Gastroesophageal sphincter (tissue), 4 donors: ENCODE measurements around the gene CCDC32. TPM values are rescaled to one million over a fixed set of nuclear protein-coding genes. Genes with fewer than 3 reads are reported as not detected.
"Not testable (repeated sequence)": the region's sequence is repeated elsewhere in the genome, so short reads cannot be mapped to it uniquely, and the experiment has no call there.

Experiments used
- ATAC-seq: fragments of 150-250 bp; one replicate; pipeline ENCODE4 v1.9.1; 2016; ENCODE audit warnings: mild to moderate bottlenecking, moderate library complexity
- H3K27ac ChIP-seq, 4 donors: fragments of 200-600 bp; sonication (generic) in 3 of 4; 1 replicate in 3 of 4; 2 replicates in 1 of 4; pipeline ENCODE4 v1.5.1; 2016 to 2019
- H3K27me3 ChIP-seq: fragments of 200-600 bp; sonication (generic); one replicate; pipeline ENCODE4 v1.5.1; 2019
- H3K36me3 ChIP-seq, 2 donors: fragments of 200-600 bp; sonication (generic); one replicate each; pipeline ENCODE4 v1.5.1; 2019; ENCODE audit warnings: control low read depth in 1 of 2
- H3K4me1 ChIP-seq, 3 donors: fragments of 200-600 bp; sonication (generic); 1 replicate in 2 of 3; 2 replicates in 1 of 3; pipeline ENCODE4 v1.5.1; 2016 to 2019; ENCODE audit warnings: control low read depth in 2 of 3
- H3K4me3 ChIP-seq, 2 donors: fragments of 200-600 bp; sonication (generic); one replicate each; pipeline ENCODE4 v1.5.1; 2019; ENCODE audit warnings: mild to moderate bottlenecking in 1 of 2, moderate library complexity in 1 of 2
- H3K9me3 ChIP-seq, 3 donors: fragments of 200-600 bp; sonication (generic); one replicate each; pipeline ENCODE4 v1.5.1; 2017 to 2019; ENCODE audit warnings: control low read depth in 2 of 3
- EP300 ChIP-seq: sonication (generic); formaldehyde crosslinking; IDR thresholded peaks from one replicate; pipeline ENCODE4 v1.6.1; 2017; ENCODE audit warnings: antibody characterized with exemption, mild to moderate bottlenecking
- POLR2A ChIP-seq, 2 donors: fragments of 450-650 bp; IDR thresholded peaks; one replicate each; pipeline ENCODE4 v1.6.1; 2017; ENCODE audit warnings: antibody characterized with exemption in 2 of 2, mild to moderate bottlenecking in 2 of 2, moderate library complexity in 1 of 2
- POLR2AphosphoS5 ChIP-seq: sonication (generic); formaldehyde crosslinking; IDR thresholded peaks from one replicate; pipeline ENCODE4 v1.6.1; 2017; ENCODE audit warnings: antibody characterized with exemption
- WGBS, 2 donors: methylation state at CpG; one replicate each; pipeline ENCODE4 v1.1.5; 2018; ENCODE audit warnings: low coverage in 1 of 2; 5-methylcytosine and 5-hydroxymethylcytosine counted together
- total RNA-seq, 4 donors: library from RNA; depleted of rRNA; stranded (reverse); fragments of >200 nt; gene quantifications; one replicate each; pipeline ENCODE4 v1.1.0, GENCODE V29; 2016
- TF ChIP-seq, protein P1 (sequence below), 4 experiments: fragments of 200-600 bp in 2 of 4; fragments of 450-650 bp in 2 of 4; sonication (generic) in 1 of 4; IDR thresholded peaks; one replicate each; pipeline ENCODE4 v1.5.1; 2017 to 2019; ENCODE audit warnings: antibody characterized with exemption in 4 of 4, mild to moderate bottlenecking in 2 of 4, moderate library complexity in 2 of 4

Gene CCDC32
- total RNA-seq, 4 donors from 2014 or later = 16.2 to 45.8 (median 34.0) TPM

- Histone ChIP-seq H3K36me3 (peaks cover 0 to 21% of the 10 kb centered on the region in 2 donors), H3K4me1 (no peaks in the 10 kb centered on the region), H3K27ac (no peak overlapping the region), H3K9me3 (no peaks in the 10 kb centered on the region), H3K4me3 (no peak overlapping the region), H3K27me3 (no peaks in the 10 kb centered on the region)
- TF ChIP-seq POLR2AphosphoS5 (no peak), EP300 (no peak), POLR2A (IDR thresholded peaks at IDR 0.05) (no peak)
- TF ChIP-seq, protein P1, sequence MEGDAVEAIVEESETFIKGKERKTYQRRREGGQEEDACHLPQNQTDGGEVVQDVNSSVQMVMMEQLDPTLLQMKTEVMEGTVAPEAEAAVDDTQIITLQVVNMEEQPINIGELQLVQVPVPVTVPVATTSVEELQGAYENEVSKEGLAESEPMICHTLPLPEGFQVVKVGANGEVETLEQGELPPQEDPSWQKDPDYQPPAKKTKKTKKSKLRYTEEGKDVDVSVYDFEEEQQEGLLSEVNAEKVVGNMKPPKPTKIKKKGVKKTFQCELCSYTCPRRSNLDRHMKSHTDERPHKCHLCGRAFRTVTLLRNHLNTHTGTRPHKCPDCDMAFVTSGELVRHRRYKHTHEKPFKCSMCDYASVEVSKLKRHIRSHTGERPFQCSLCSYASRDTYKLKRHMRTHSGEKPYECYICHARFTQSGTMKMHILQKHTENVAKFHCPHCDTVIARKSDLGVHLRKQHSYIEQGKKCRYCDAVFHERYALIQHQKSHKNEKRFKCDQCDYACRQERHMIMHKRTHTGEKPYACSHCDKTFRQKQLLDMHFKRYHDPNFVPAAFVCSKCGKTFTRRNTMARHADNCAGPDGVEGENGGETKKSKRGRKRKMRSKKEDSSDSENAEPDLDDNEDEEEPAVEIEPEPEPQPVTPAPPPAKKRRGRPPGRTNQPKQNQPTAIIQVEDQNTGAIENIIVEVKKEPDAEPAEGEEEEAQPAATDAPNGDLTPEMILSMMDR (IDR thresholded peaks at IDR 0.05) = no peak
- WGBS, 2 donors = 64 to 66% methylated on average over 3 to 4 of the region's 4 CpGs
- no peak for ATAC-seq
Observed at GRCh38 chr15:40578892-40579291, 14.1 kb upstream of the CCDC32 start.

DNA sequence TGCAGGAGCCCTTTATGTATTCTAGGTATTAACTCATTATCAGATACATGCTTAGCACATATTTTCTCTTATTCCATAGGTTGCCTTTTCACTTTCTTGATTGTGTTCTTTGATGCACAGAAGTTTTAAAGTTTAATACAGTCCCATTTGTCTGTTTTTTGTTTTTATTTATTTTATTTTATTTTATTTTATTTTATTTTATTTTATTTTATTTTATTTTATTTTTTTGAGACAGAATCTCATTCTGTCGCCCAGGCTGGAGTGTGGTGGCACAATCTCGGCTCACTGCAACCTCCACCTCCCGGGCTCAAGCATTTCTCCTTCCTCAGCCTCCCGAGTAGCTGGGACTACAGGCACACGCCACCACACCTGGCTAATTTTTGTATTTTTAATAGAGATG lies 12.1 kb upstream of the CCDC32 start:
- not testable (repeated sequence) for H3K27ac ChIP-seq, H3K4me1 ChIP-seq, H3K4me3 ChIP-seq, ATAC-seq, H3K27me3 ChIP-seq, H3K9me3 ChIP-seq
- H3K36me3 ChIP-seq = peaks cover 0 to 41% of the 10 kb centered on the region in 2 donors
- WGBS, 2 donors = no CpG with 5 or more reads among the region's 5 CpGs

GRCh38 chr15:40575113-40575512 lies 10.3 kb upstream of the CCDC32 start:
- no peak overlapping the region for H3K4me3 ChIP-seq
- H3K4me1 ChIP-seq = peaks cover 0 to 22% (median 6%) of the 10 kb centered on the region in 3 donors
- no peaks in the 10 kb centered on the region for H3K9me3 ChIP-seq
- no peak for ATAC-seq
- no peaks in the 10 kb centered on the region for H3K27me3 ChIP-seq
- peaks cover 0 to 46% of the 10 kb centered on the region in 2 donors for H3K36me3 ChIP-seq
- no peak overlapping the region for H3K27ac ChIP-seq
- TF ChIP-seq EP300 (no peak), POLR2AphosphoS5 (no peak), POLR2A (IDR thresholded peaks at IDR 0.05) (no peak)
- TF ChIP-seq, protein P1 (IDR thresholded peaks at IDR 0.05) = no peak

DNA sequence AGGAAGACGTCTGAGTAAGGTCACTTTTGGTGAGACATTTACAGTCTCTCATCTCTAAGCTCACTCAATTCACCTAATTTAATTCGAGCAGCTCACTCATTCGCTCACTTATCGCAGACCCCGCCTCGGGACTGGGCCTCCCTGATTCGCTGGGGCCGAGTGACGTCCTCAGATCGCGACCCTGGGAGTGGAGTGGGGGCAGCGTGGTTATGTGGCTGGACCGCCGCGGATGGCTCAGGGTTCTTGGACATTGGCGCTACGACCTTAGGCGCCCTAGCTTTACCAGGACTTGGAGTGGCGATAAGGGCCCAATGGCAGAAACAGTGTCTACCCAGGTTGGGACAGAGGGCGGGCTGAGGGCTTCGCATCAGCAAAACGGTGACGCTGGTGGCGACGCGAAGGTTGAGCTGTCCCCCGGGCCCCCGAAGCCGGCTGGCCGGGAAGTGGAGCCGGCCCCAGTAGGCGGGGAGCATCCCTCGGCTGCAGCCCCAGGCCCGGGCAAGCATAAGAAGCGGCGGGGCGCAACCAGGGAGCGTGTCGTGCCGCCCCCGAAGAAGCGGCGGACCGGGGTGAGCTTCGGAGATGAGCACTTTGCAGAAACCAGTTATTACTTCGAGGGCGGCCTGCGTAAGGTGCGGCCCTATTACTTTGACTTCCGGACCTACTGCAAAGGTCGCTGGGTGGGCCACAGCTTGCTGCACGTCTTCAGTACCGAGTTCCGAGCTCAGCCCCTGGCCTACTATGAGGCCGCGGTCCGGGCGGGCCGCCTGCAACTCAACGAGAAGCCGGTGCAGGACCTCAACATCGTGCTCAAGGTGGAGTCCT lies 4.5 kb upstream of the CCDC32 start, which contains the start of gene RPUSD2:
Gene RPUSD2 (plus strand): TSS at position 171 of the 825 bp plus-strand sequence. CDS start 39 bp downstream, at position 210.
- Histone ChIP-seq H3K4me1 (peaks cover 0 to 40% (median 12%) of the 10 kb centered on the region in 3 donors), H3K4me3 (peak within 1 kb of the TSS; percentile 91 to 98), H3K27ac (peak within 1 kb of the TSS; percentile 81 to 91 (median 88)), H3K9me3 (no peaks in the 10 kb centered on the region), H3K36me3 (peaks cover 0 to 29% of the 10 kb centered on the region in 2 donors), H3K27me3 (no peaks in the 10 kb centered on the region)
- peak; percentile 81 to 85 for TF ChIP-seq POLR2A (IDR thresholded peaks at IDR 0.05)
- TF ChIP-seq, protein P1 (IDR thresholded peaks at IDR 0.05) = no peak
- TF ChIP-seq POLR2AphosphoS5 = peak; percentile 97
- TF ChIP-seq EP300 = no peak
- ATAC-seq = peak; percentile 84
- 0% methylated on average over 4 to 12 of the region's 62 CpGs for WGBS, 2 donors

GRCh38 chr15:40567111-40567510 lies 2.3 kb upstream of the CCDC32 start:
- Histone ChIP-seq H3K9me3 (no peaks in the 10 kb centered on the region), H3K4me3 (no peak overlapping the region), H3K27me3 (no peaks in the 10 kb centered on the region), H3K27ac (no peak overlapping the region), H3K36me3 (peaks cover 0 to 14% of the 10 kb centered on the region in 2 donors), H3K4me1 (peaks cover 3 to 56% (median 16%) of the 10 kb centered on the region in 3 donors)
- TF ChIP-seq, protein P1 (IDR thresholded peaks at IDR 0.05) = no peak
- TF ChIP-seq POLR2AphosphoS5 = no peak
- no peak for TF ChIP-seq EP300
- TF ChIP-seq POLR2A (IDR thresholded peaks at IDR 0.05) = no peak
- 0 to 46% methylated on average over 1 to 3 of the region's 7 CpGs for WGBS, 2 donors
- no peak for ATAC-seq
